Cardiac fibroblast (primary cell): ENCODE results near the gene PCDH7.

Experiments
- DNase-seq, 2 donors: peaks; one replicate each; pipeline versions ENCODE4 v3.0.0 to v3.0.0-alpha.2; 2010; ENCODE audit warnings: low read depth in 2 of 2
- H3K4me3 ChIP-seq, 2 donors: replicated peaks in 1 of 2; 1 replicate in 1 of 2; 2 replicates in 1 of 2; pipeline ENCODE4 v1.5.1; 2011; ENCODE audit warnings: low read depth in 2 of 2, low read length in 2 of 2, mild to moderate bottlenecking in 2 of 2, moderate library complexity in 1 of 2
- TF ChIP-seq, protein P1 (sequence below): IDR thresholded peaks from one replicate; pipeline ENCODE4 v1.5.1; 2011; ENCODE audit warnings: low read depth, mild to moderate bottlenecking, low read length, inconsistent platforms

Gene PCDH7

DNA sequence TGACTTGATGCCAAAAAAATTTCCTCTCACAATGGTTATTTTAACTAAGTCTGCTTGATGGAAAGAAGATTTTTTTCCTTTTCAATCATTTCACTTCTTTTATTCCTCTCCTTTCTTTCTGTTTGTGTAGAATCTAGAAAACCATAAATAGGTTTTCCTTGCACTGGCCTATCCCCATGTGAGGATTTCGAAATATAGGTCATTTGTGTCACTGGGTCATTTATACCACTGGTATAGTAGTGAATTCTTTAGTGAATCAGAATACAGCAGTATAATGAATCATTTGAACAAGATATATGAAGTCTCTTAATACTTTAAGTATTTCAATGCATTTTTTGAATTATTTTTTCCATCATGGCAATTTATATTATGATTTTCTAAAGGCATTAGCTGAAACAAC, 26.6 kb downstream of the PCDH7 start:
- TF ChIP-seq, protein P1, sequence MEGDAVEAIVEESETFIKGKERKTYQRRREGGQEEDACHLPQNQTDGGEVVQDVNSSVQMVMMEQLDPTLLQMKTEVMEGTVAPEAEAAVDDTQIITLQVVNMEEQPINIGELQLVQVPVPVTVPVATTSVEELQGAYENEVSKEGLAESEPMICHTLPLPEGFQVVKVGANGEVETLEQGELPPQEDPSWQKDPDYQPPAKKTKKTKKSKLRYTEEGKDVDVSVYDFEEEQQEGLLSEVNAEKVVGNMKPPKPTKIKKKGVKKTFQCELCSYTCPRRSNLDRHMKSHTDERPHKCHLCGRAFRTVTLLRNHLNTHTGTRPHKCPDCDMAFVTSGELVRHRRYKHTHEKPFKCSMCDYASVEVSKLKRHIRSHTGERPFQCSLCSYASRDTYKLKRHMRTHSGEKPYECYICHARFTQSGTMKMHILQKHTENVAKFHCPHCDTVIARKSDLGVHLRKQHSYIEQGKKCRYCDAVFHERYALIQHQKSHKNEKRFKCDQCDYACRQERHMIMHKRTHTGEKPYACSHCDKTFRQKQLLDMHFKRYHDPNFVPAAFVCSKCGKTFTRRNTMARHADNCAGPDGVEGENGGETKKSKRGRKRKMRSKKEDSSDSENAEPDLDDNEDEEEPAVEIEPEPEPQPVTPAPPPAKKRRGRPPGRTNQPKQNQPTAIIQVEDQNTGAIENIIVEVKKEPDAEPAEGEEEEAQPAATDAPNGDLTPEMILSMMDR: no peak
- no peak for DNase-seq
- H3K4me3 ChIP-seq: no peak overlapping the region

DNA sequence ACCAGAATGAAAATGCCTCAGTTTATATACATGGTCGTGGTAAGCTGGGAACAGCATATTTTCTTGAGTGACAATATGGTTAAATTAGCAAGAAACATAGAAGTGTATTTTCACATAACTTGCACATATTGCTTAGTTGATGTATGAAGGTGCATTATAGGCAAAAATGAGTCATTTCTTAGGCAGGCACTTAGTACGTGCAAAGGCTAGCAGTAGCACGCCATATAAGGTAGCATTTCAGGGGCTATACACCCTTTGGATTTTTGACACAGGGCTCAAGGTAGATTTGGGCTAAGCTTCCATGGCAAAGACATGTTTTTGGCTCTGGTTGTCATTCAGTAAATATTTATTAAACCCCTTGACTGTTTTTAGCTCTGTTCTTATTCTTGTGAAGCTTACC, 33.1 kb downstream of the PCDH7 start:
- peak in 1 of 2 donors; percentile 54 for DNase-seq
- TF ChIP-seq, protein P1: no peak
- H3K4me3 ChIP-seq: no peak overlapping the region

DNA sequence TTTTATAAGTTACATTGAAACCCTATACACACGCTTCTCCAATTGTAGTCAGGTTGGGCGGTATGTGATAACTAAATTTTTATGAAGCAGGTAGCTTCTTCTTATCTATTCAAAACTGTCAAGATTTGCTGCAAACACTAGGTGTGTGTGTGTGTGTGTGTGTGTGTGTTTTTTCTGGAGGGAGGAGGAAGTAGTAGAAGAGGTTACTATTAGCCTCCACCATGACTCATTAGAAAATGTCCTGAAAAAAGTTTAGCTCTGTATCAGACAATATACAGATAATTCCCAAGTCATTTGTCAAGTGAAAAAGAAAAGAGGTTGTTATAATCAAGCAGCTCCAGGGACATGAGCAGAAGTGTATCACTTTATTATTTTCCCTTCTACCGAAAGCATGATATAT, 33.9 kb downstream of the PCDH7 start:
- peak; percentile 29 to 53 for DNase-seq
- TF ChIP-seq, protein P1: no peak
- no peak overlapping the region for H3K4me3 ChIP-seq

DNA sequence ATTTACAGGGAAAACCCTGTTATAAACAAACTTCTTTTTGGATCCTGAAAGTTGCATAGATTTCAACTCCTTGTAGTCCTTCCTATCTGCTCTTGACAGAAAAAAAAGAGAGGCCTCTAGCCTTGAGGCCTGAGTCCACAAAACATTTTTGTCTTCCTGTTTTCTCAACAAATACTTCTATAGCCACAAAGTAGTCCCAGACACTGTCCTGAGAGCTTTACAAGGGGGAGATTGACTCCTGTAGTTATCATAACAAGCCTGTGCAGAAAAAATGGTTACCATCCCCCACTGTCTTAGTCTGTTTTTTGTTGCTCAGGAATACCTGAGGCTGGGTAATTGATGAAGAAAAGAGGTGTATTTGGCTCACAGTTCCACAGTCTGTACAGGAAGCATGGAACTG, 35.2 kb downstream of the PCDH7 start:
- H3K4me3 ChIP-seq: no peak overlapping the region
- DNase-seq: no peak
- TF ChIP-seq, protein P1: no peak

DNA sequence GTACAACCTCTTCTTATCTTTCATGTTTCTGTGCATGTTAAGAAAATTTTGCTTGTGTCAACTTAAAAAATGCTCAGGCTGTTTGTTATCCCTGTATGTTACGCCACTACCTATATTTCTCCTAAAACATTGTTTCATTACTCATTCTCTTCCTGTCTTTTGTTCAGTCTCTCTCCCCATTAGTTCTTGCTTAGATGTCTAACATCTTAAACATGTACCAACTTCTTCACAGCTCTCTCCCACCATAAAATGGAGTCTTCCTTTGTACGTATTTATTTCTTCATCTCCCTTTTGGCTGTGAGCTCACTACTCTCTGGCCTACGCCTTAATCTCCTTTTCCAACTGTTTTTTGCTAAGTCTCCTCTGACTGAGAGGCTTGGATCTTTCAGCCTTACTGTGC, 36.4 kb downstream of the PCDH7 start:
- TF ChIP-seq, protein P1: no peak
- peak in 1 of 2 donors; percentile 48 for DNase-seq
- H3K4me3 ChIP-seq: no peak overlapping the region

DNA sequence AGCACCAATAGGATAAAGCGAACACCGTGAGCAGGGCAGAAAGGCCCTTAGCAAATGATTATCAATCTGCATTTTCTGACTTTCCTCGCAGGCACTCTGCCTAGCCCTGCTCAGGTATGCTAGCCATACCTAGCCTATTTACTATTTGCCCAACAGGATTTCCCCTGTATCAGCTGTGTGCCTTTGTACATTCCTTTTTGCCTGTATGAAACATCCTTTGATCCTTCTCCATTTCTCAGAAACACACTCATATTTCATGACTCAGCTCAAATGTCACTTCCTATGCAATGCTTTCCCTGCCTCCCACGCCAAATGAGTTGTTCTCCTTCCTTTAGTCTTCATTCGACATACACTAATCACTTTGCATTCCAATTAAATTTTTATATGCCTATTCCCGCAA, 37.2 kb downstream of the PCDH7 start:
- no peak overlapping the region for H3K4me3 ChIP-seq
- TF ChIP-seq, protein P1: no peak
- peak; percentile 85 to 90 for DNase-seq

DNA sequence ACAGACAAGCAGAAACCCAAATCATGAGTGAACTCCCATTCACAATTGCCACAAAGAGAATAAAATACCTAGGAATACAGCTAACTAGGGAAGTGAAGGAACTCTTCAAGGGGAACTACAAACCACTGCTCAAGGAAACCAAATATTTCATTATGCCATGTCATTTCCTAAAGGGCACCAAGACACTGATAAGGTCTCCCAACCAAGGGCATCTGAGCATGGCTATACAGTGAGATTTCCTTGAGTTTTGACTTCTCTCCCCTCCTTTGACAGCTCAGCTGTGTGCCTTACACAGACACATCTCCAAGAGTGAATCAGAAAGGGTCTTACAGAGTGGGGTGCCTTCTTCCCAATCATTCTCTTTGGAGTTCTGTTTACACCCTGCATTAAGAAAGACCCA, 40.4 kb downstream of the PCDH7 start:
- TF ChIP-seq, protein P1: no peak
- no peak overlapping the region for H3K4me3 ChIP-seq
- no peak for DNase-seq
